GM15510 (cell line): ENCODE data around the gene STAC2.

Source experiments
- POLR2A ChIP-seq: IDR thresholded peaks from 3 replicates; pipeline ENCODE4 v1.6.1; 2011; ENCODE audit warnings: borderline replicate concordance; ENCODE audit not compliant: insufficient read length; ENCODE audit errors: extremely low read depth

STAC2 gene

DNA sequence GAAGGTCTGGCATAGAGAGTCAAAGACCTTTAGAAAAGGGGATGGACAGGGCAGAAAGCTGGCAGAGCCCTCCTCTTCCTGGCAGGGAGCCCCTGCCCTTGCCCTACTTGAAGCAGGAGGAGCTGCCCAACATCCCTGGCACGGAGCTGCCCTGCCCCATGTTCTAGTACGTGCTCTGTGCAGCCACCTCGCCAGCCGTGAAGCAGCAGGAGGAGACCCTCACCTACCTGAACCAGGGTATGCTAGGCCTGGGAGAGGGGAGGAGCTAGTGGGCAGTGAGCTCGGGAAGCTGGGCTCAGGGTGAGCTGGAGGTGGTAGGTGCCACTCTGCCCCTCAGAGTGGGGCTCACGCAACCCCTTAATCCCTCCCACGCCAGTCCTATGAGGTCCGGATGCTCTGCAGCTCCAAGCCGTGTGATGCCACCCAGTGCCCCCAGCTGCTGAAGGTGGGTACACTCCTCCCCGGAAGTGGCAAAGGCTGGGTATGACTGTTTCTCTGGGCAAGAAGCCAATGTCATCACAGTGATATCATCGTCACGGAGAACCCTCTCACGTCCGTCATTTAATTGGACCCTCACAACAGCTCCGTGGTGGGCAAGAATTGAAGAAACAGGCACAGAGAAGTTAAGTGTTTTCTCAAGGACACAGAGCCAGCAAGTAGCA is 12.7 kb upstream of the STAC2 start:
- no peak for TF ChIP-seq POLR2A

- TF ChIP-seq POLR2A = no peak
Observed at GRCh38 chr17:39237586-39237985, 11.8 kb upstream of the STAC2 start.

GRCh38 chr17:39236981-39237441 is 11.3 kb upstream of the STAC2 start:
- TF ChIP-seq POLR2A = no peak

DNA sequence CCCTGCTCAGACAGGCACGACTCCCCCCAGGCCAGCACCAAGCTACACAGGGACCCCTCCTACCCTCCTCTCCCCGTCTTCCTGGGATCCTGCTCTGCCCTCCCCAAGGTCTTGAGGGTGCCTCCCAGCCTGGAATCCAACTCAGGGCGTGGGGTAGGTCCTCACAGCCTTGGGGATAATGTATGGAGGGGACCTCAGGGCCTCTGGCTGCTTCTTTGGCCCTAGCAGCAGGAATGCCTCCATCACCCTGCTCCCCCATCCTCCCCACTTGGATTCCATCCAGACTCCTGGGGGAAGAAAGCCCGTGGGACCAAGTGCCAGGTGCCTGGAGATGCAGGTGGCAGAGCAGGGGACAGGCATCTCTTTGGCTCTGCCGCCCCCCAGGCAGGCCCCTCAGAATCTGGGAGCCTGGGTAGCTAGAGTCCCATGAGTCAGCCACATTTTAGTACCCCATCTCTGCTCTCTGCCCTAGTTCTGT is 10.7 kb upstream of the STAC2 start:
- TF ChIP-seq POLR2A = no peak

- no peak for TF ChIP-seq POLR2A
Observed at GRCh38 chr17:39235555-39236449, 10.1 kb upstream of the STAC2 start.

GRCh38 chr17:39231591-39232551 is 6.1 kb upstream of the STAC2 start:
- no peak for TF ChIP-seq POLR2A

DNA sequence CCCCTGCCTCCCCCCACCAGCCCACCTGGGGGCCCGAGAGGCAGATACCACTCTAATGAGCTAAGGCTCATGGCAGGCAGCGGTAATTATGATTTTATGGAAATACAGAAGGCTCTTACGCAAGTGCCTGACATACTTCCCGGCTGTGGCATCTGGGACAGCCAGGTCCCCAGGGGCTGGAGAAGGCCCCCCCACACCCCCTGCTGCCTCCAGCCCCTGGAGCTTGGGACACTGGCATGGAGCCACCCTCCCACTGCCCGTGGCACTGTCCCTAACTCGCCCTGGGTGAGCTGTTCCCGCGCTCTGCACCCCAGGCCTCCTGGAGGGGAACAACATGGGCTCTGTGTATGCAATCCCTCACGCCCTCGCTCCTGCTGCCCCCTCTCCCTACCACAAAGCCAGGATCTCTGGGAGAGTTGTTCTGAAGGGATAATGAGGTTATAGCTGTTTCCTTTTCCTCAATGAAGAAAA is 5.4 kb upstream of the STAC2 start:
- TF ChIP-seq POLR2A = no peak

DNA sequence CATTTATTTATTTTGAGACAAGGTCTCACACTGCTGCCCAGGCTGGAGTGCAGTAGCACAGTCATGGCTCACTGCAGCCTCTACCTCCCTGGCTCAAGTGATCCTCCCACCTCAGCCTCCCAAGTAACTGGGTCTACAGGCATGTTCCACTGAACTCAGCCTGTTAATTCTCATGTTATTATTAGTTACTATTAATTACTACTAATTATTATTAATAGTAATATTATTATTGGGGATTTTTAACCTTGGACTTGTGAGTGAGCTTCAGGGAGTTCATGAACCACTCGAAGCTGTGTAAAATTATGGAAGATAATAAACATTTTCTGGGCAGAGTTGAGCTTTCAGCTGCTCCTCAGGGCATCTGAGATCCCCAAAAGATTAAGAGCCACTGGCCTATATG is 4.6 kb upstream of the STAC2 start:
- no peak for TF ChIP-seq POLR2A

- TF ChIP-seq POLR2A = no peak
Observed at GRCh38 chr17:39229274-39229913, 3.6 kb upstream of the STAC2 start.

- no peak for TF ChIP-seq POLR2A
Observed at GRCh38 chr17:39227364-39227919, 1.7 kb upstream of the STAC2 start.

GRCh38 chr17:39225959-39226683 is 376 bp upstream of the STAC2 start:
- no peak for TF ChIP-seq POLR2A

GRCh38 chr17:39224778-39225307 is 902 bp downstream of the STAC2 start:
- TF ChIP-seq POLR2A = no peak
